ENCODE data around the gene BAIAP2. TPM values are rescaled to one million over a fixed set of nuclear protein-coding genes. Genes with fewer than 3 reads are reported as not detected.
A peak's percentile ranks its signal among the peaks of the same experiment; 100 is the strongest.

The BAIAP2 gene
- total RNA-seq, 1 donor from 2014 or later, result 51.4 TPM

- H3K4me1 Mint-ChIP-seq (ENCODE audit: low read depth, unreplicated experiment), result peaks cover 14% of the 10 kb centered on the region
- no peaks in the 10 kb centered on the region for H3K9me3 Mint-ChIP-seq (ENCODE audit: unreplicated experiment)
- Histone ChIP-seq H3K9ac (ENCODE audit: low read length) (peak overlapping the region; percentile 67), H3K4me3 (ENCODE audit: insufficient read depth, low read depth, low read length) (peak overlapping the region; percentile 71), H4K20me1 (ENCODE audit: insufficient read depth, low read length) (peaks cover 39% of the 10 kb centered on the region), H3K27ac (ENCODE audit: low read depth, low read length) (no peak overlapping the region), H3K4me1 (ENCODE audit: insufficient read depth, low read length) (peaks cover 35% of the 10 kb centered on the region), H3K9me3 (ENCODE audit: insufficient read depth, low read depth, low read length) (no peaks in the 10 kb centered on the region), H2AFZ (ENCODE audit: low read depth, low read length) (peak overlapping the region; percentile 28), H3K4me2 (ENCODE audit: low read length) (peak overlapping the region; percentile 95), H3K36me3 (ENCODE audit: insufficient read depth, low read length) (no peaks in the 10 kb centered on the region), H3K79me2 (ENCODE audit: insufficient read depth, low read length) (peaks cover 31% of the 10 kb centered on the region), H3K27me3 (ENCODE audit: insufficient read depth, low read length) (no peaks in the 10 kb centered on the region)
- peaks cover 12% of the 10 kb centered on the region for H3K36me3 Mint-ChIP-seq (ENCODE audit: low read depth, unreplicated experiment)
- no peak for DNase-seq (ENCODE audit: low read depth)
- no peak for FAIRE-seq
- peaks cover 10% of the 10 kb centered on the region for H3K27me3 Mint-ChIP-seq (ENCODE audit: low read depth, unreplicated experiment)
- H3K27ac Mint-ChIP-seq (ENCODE audit: unreplicated experiment), result no peak overlapping the region
- H3K4me3 Mint-ChIP-seq (ENCODE audit: unreplicated experiment), result peak overlapping the region; percentile 89
- TF ChIP-seq CTCF (IDR thresholded peaks at IDR 0.05; ENCODE audit: insufficient read depth, low read depth, low read length) (no peak), EZH2 (IDR thresholded peaks at IDR 0.05; ENCODE audit: insufficient read depth, low read length) (no peak)
Observed at GRCh38 chr17:81033535-81034167, 1.3 kb upstream of the BAIAP2 start.

GRCh38 chr17:81034168-81034777 is 678 bp upstream of the BAIAP2 start:
- H3K36me3 ChIP-seq (ENCODE audit: insufficient read depth, low read length), result no peaks in the 10 kb centered on the region
- TF ChIP-seq CTCF (IDR thresholded peaks at IDR 0.05; ENCODE audit: insufficient read depth, low read depth, low read length) (no peak), EZH2 (IDR thresholded peaks at IDR 0.05; ENCODE audit: insufficient read depth, low read length) (no peak)
- H3K9ac ChIP-seq (ENCODE audit: low read length), result peak overlapping the region; percentile 67
- H3K4me1 ChIP-seq (ENCODE audit: insufficient read depth, low read length), result peaks cover 38% of the 10 kb centered on the region
- H3K4me1 Mint-ChIP-seq (ENCODE audit: low read depth, unreplicated experiment), result peaks cover 14% of the 10 kb centered on the region
- H3K27ac Mint-ChIP-seq (ENCODE audit: unreplicated experiment), result no peak overlapping the region
- peak overlapping the region; percentile 71 for H3K4me3 ChIP-seq (ENCODE audit: insufficient read depth, low read depth, low read length)
- DNase-seq (ENCODE audit: low read depth) (no peak), FAIRE-seq (no peak)
- H3K27me3 ChIP-seq (ENCODE audit: insufficient read depth, low read length), result no peaks in the 10 kb centered on the region
- peaks cover 12% of the 10 kb centered on the region for H3K36me3 Mint-ChIP-seq (ENCODE audit: low read depth, unreplicated experiment)
- no peaks in the 10 kb centered on the region for H3K9me3 ChIP-seq (ENCODE audit: insufficient read depth, low read depth, low read length)
- peak overlapping the region; percentile 89 for H3K4me3 Mint-ChIP-seq (ENCODE audit: unreplicated experiment)
- peak overlapping the region; percentile 23 for H2AFZ ChIP-seq (ENCODE audit: low read depth, low read length)
- H4K20me1 ChIP-seq (ENCODE audit: insufficient read depth, low read length), result peaks cover 45% of the 10 kb centered on the region
- H3K4me2 ChIP-seq (ENCODE audit: low read length), result peak overlapping the region; percentile 95
- H3K27ac ChIP-seq (ENCODE audit: low read depth, low read length), result no peak overlapping the region
- H3K9me3 Mint-ChIP-seq (ENCODE audit: unreplicated experiment), result no peaks in the 10 kb centered on the region
- peaks cover 7% of the 10 kb centered on the region for H3K27me3 Mint-ChIP-seq (ENCODE audit: low read depth, unreplicated experiment)
- peaks cover 37% of the 10 kb centered on the region for H3K79me2 ChIP-seq (ENCODE audit: insufficient read depth, low read length)
